Fibroblast of mammary gland (primary cell): Measurements from ENCODE around the gene CPEB1.

ENCODE experiments used
- DNase-seq: peaks from one replicate; pipeline ENCODE4 v3.0.0-alpha.2; 2010; ENCODE audit warnings: low read depth
- H3K4me3 ChIP-seq: 2 replicates; pipeline ENCODE4 v1.5.1; 2011; ENCODE audit warnings: low read depth, mild to moderate bottlenecking, low read length, moderate library complexity; ENCODE audit not compliant: control insufficient read depth
- TF ChIP-seq, protein P1 (sequence below): conservative IDR thresholded peaks from 2 replicates; pipeline ENCODE4 v1.5.1; 2011; ENCODE audit warnings: low read depth, low read length, inconsistent platforms; ENCODE audit not compliant: control insufficient read depth, insufficient read depth

CPEB1 gene

DNA sequence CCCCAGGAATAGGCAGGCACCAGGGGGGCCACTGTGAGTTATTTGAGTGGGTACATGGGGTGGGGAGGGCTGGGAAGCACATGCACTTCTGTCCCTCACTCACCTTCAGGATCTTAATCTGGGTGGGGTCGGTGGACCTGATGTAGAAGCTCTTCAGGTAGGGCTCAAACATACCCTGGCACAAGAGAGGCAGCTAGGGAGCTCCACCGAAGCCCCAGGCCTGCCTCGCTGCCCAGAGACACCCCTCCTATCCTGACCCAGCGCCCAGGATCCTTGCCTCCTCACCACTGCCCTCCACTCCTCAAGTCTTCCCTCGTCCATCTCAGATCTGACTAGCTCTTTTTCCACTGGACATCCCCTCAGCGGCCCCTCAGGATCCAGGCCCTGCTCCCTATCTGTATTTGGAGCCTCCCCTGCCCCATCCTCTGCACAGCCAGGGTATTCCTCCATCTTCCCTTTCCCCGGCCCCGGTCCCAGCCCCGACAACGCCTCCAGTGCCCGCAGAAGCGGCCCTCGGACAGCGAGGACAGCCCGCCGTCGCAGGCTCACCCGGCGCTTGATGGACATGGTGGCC, 32.5 kb upstream of the CPEB1 start:
- H3K4me3 ChIP-seq = no peak overlapping the region
- no peak for DNase-seq
- TF ChIP-seq, protein P1, sequence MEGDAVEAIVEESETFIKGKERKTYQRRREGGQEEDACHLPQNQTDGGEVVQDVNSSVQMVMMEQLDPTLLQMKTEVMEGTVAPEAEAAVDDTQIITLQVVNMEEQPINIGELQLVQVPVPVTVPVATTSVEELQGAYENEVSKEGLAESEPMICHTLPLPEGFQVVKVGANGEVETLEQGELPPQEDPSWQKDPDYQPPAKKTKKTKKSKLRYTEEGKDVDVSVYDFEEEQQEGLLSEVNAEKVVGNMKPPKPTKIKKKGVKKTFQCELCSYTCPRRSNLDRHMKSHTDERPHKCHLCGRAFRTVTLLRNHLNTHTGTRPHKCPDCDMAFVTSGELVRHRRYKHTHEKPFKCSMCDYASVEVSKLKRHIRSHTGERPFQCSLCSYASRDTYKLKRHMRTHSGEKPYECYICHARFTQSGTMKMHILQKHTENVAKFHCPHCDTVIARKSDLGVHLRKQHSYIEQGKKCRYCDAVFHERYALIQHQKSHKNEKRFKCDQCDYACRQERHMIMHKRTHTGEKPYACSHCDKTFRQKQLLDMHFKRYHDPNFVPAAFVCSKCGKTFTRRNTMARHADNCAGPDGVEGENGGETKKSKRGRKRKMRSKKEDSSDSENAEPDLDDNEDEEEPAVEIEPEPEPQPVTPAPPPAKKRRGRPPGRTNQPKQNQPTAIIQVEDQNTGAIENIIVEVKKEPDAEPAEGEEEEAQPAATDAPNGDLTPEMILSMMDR = no peak

- DNase-seq = no peak
- TF ChIP-seq, protein P1 = no peak
- H3K4me3 ChIP-seq = no peak overlapping the region
Observed at GRCh38 chr15:82677720-82678323, 30.7 kb upstream of the CPEB1 start.

GRCh38 chr15:82674873-82675272, 27.7 kb upstream of the CPEB1 start:
- TF ChIP-seq, protein P1 = no peak
- no peak for DNase-seq
- H3K4me3 ChIP-seq = no peak overlapping the region

GRCh38 chr15:82670699-82671098, 23.5 kb upstream of the CPEB1 start:
- H3K4me3 ChIP-seq = no peak overlapping the region
- TF ChIP-seq, protein P1 = no peak
- no peak for DNase-seq

- TF ChIP-seq, protein P1 = no peak
- H3K4me3 ChIP-seq = no peak overlapping the region
- DNase-seq = no peak
Observed at GRCh38 chr15:82666606-82667005, 19.4 kb upstream of the CPEB1 start.

DNA sequence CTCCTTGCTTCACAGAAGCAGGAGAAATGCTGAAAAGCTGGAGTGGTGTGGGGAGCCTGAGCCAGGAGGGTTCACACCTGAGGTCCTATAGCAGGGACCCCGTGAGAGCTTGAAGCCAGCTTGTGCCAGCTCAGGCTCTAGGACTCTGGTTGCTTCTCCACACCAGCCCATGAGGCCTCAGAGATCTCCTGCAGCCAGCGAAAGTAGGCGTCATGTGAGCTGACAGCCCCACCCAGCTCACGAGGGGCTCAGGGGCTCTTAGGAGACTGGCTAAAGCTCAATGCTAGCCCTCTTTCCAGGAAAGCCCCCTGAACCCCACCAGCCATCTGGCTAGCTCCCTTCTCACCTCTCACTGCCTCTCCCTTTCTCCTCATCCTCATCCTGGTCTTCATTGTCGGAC, 16.9 kb upstream of the CPEB1 start:
- TF ChIP-seq, protein P1 = no peak
- DNase-seq = no peak
- no peak overlapping the region for H3K4me3 ChIP-seq
